Renal cortex interstitium (tissue), 11 donors: ENCODE data around the gene DCPS. TPM values are rescaled to one million over a fixed set of nuclear protein-coding genes. Genes with fewer than 3 reads are reported as not detected.

Experiments used
- DNase-seq, 11 donors: peaks; one replicate each; pipeline ENCODE4 v3.0.0-alpha.2; 2013; ENCODE audit warnings: low read depth in 9 of 11, low spot score in 4 of 11; ENCODE audit errors: extremely low read depth in 1 of 11
- polyA plus RNA-seq, 3 donors: library from polyadenylated mRNA; unstranded; fragments of 120-200 nt; gene quantifications; one replicate each; pipeline ENCODE4 v1.2.1, GENCODE V29; 2013; ENCODE audit not compliant: insufficient read length in 3 of 3

Gene DCPS
- polyA plus RNA-seq, 3 donors, result 12.7 to 16.7 (median 14.5) TPM

DNA sequence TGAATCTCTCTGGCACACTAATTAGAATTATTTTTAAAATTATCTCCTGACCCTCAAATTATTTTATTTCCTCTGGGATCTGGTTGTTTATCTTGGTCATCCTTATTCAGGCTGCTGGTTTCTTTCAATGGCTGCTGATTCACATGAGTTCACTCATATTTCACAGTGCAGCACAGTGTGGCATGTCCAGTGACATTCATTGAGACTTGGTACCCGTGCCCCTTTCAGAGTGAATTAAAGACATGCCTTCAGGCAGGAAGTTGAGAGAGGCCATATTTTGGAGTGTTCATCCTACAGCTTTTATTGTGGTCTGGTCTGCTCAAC lies 13.5 kb downstream of the DCPS start:
- DNase-seq, result no peak

DNA sequence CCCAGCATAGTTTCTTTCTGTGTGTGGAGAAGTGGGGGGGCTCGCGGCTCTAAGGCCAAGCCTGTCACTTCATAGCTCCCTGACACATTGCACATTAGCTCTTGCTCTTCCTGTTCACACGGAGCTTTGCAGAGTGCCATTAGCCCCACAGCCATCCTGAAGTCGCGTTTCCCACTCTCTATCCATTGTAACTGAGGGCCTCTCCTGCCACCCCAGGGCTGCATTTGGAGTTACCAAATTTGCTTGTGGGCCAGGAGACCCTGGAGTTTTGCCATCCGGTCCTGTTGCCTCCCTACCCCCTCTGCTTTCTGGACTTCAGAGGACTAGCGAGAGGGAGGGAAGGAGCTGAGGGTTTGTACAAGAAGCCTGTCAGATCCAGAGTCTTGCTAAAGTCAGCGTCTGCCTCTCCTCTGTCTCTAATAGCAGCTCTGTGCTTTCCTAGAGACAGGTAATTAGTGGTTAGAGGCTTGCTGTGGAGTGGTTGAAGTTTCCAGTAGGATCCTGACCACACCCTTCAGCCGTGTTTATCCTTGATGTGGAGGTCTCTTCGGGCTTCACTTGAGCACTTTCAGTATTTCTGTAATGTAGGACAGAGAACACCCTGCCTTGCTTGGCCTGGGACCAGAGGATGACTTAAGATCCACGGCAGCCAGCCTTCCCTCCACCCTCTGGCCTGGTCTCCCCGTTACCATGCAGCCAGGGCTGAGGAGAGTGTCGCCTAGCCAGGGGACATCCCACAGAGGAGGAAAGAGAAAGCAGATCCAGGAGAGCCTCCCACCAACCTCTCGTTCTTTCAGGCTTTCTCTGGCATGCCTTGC lies 14.1 kb downstream of the DCPS start:
- DNase-seq, result no peak

DNA sequence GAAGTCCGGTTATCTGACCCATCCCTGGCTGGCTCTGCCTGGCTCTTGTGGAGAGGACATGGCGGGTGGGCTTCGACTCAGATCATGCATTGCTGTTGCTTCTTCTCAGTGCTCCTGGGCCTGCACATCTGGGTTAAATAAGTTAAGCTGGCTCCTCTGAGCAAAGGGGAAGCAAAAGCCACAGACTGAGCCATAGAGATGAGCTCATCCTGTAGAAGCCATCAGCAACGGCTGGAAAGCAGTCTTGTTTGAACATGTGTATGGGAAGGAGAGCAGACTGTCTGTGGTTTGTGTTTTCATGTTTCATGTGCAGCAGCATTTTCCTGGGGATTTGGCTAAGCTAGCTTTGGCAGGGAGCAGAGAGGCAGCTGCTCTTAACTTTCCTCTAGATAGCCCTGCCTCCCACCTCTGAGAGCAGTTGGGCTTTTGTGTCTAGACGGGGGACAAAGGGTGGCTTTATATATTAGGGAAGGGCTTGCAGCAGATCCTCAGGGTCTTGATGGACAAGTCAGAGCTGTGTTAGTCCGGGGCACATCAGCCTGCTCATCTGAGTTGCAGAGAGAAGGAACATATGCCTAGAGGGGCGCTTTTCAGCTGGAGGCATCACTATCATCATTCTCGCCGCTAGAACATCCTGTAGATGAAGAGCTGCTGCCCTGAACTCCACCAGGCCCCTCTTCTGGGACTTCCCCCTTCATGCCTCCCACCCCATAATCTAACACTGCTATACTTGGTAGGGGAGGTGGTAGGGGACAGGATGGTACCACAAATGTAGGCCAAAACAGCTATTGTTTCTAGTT lies 14.9 kb downstream of the DCPS start:
- no peak for DNase-seq

DNA sequence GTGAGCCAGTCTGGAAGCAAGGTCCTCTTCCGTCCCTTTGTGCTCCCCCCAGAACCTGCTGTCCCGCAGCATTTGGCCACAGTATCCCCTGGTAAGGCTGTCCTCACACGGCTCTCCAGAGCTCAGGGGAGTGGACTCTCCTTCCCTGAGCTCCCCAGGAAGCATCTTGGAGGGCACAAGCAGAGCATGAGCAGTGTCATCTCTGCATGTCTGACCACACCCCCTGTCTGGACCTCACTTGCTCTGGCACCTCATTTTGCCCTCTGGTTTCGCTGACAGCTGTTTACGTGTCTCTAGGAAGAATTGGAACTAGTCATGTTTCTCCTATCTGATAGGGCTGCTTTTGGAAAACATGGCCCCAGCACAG lies 15.5 kb downstream of the DCPS start:
- DNase-seq, result no peak

DNA sequence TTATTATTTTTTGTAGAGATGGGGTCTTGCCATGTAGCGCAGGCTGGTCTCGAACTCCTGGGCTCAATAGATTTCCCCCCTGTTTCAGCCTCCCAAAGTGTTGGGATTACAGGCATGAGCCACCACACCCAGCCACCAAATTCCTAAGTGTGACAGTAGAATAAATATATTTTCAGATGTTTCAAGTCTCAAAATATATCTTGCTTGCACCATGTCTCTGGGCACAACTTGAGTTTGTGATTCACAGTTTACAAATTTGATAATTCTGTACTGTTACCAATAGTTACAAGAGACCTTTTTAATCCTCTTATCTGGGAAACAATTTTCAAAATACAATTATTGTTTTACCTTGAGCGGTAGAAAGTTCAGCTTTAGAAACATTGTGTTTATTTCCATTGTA lies 19.1 kb downstream of the DCPS start:
- DNase-seq, result no peak

DNA sequence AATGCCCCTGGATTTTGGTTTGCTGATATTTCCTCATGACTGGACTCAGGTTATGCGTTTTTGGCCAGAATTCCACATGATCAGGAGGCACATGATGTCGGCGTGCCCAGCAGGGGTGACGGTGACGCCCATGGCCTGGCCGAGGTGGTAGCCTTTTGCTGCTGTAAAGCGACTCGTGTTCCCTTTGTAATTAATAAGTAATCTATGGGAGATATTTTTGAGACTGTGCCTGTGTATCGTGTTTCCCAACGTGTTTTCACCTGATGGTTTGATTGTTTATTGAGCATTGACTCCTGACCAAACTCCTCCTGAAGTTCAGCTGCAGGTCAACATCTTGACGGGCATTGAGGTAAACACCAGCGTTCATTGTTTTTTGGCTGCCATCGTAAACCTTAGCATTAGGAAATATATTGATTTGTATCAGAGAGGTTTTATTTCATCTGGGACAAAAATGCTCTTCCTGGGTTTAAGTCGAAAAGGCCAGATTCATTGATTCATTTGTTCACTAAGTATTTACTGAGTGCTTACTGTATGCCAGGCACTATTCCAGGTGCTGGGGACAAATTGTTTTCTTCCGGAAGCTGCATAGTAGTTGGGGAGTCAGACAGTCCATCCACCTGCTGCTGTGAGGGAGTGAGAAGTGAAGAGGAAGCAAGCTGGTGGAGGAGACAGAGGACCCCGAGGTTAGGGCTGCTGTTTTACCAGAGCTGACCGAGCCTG lies 23.6 kb downstream of the DCPS start:
- DNase-seq, result no peak

DNA sequence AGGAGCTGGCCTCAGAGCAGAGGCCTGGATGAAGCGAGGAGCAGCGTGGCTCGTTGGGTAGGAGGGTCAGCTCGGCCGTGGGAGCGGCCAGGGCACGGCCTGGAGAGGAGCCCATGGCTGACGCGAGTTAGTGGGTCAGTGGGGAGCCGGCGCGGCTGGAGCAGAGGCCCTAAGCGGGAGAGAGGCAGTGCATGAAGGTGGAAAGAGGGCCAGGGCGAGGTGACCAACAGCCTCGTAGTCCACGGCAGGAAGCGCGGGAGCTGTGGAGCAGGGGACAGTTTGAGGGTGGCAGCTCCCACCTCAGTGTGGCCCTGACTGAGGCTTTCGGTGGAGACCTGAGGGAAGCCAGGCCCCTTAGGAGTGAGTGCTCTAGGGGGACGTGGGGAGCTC lies 24.1 kb downstream of the DCPS start:
- DNase-seq, result no peak

GRCh38 chr11:126328444-126328843 lies 24.6 kb downstream of the DCPS start:
- DNase-seq, result no peak

GRCh38 chr11:126328938-126329643 lies 25.2 kb downstream of the DCPS start:
- no peak for DNase-seq

DNA sequence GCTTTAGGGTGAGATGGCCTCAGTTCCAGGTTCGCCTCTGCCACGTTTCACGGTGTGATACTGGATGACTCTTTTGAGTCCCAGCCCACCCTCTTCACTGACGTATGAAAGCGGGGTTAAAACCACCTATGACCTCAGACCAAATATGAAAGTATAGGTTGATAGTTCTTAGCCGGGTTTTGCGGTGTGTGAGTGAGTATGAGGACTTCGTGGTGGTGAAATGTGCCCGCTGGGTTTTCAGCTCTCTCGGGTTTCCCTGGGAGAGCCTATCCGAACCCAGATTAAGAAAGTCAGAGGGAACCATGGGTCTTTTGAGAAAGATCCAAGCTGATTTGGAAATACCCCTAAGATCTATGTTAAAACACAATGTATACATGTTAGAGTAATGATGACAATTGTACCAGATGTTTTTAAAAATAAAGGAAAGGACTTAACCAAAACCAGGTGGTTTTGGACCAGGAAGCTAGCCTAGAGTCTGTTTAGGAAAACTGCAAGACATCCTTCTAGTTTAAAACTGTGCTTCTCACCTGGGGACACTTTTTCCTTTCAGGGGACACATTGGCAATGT lies 25.9 kb downstream of the DCPS start:
- DNase-seq, result no peak

- DNase-seq, result no peak
These were observed 27.4 kb downstream of the DCPS start for GRCh38 chr11:126331286-126331685.

GRCh38 chr11:126332221-126332711 lies 28.4 kb downstream of the DCPS start:
- no peak for DNase-seq

GRCh38 chr11:126333142-126333541 lies 29.3 kb downstream of the DCPS start:
- no peak for DNase-seq

DNA sequence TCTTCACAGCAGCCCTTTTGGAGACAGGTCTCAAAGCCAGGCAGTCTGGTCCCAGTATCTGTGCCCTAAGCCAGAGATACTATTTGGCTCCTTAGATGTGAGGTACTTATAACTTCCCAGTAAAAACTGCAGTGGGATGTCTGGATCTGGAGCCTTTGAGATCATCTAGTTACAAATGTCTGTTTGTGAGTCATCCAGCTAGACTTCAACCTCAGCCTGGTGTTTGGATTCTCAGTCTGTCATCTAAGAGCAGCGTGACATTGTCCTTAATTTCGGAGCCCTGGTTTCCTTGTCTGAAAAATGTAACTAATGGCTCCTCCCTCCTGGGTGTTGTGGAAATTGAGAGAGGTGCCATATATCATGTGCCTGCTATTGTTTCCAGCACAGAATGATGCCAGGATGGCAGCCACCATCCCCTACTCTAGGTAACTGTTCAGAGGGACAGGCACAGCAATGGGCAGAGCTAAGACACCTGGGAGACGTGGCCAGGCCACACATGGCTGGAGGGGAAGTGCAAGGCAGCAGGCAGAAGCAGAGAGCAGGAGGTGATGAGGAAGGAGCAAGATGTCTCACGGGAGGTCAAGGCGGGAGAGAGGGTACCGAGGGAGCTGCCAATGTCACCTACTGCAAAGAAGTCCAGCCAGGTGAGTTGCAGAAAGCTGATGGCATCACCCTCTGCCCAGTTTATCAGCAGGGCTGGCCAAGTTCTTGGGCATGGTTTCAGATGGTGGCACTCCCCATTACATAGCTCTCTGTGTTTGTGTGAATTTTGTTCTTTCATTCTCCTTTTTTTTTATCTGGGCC lies 31.0 kb downstream of the DCPS start:
- no peak for DNase-seq

GRCh38 chr11:126335463-126335760 lies 31.6 kb downstream of the DCPS start:
- DNase-seq, result no peak

DNA sequence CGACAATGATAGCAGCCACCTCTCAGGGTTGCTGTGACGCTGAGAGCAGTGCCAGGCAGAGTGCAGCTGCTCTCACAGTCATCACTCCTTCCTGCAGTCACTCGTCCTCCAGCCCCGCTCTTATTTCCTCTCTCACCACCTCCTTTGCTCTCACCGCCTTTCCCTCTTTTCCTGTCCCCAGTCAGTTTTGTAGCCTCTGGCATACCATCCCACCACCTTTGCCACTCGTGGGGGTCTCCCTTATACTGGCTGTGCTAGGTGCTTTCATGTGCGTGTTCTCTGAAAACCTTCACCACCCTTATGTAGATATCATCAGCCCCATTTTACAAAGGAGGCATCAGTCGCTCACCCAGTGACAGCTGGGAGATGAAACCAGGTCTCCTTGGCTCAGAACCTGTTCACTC lies 32.3 kb downstream of the DCPS start:
- DNase-seq, result no peak

DNA sequence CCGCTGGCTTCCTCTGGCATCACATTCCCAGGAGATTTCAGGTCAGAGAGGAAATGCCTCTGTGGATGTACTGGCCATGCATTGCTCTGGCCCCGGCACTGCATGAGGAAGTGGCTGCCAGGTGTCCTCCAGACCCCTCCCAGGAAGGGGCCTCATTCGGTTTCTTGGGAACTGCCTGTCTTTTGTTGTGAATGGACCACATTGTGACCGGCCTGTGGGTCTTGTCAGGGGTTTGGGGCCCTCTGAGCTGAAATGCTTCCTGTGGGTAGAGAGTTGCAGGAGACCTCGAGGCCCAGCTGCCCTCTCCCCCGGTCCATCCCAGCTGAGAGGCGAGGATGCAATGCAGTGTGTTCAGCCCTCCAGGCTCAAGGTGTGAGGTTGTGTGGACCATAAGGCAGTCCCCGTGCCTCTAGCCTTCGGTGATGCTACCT lies 32.8 kb downstream of the DCPS start:
- DNase-seq, result no peak

DNA sequence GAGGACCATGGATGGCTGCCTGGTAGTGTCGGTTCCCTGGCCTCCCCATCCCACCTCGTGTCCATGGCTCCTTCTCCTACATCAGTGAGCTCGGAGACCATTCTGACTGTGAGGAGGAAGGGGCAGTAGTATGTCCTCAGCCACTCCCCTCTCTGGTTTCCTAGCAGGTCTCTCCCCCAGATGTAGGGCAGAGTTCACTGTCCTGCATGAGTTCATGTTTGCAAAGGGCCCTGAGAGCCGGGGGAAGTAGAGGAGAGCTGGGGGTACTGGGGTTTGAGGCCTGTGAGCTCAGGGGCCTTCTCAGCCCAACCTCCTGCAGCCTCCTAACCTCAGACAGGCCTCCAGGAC lies 33.2 kb downstream of the DCPS start:
- no peak for DNase-seq
